HCT116 (cell line): ENCODE results near the gene TPI1. TPM values are rescaled to one million over a fixed set of nuclear protein-coding genes. Genes with fewer than 3 reads are reported as not detected.

Source experiments
- ATAC-seq: fragments of 200-7000 bp; cut with Tn5 transposase; 2 replicates; pipeline ENCODE4 v1.9.1; 2020; ENCODE audit warnings: mild to moderate bottlenecking, moderate library complexity
- BruUV-seq: library from RNA; stranded (reverse); fragments of 400-500 nt; replicated peaks from 2 replicates; lab custom pipeline; 2021; lab: Mats Ljungman, UMichigan
- CTCF ChIA-PET: fragments of 300-600 bp; sonication (Branson Sonifier 250); formaldehyde crosslinking; loops from one replicate; lab custom pipeline; 2021; ENCODE audit warnings: antibody characterized with exemption; lab: Charles Lee
- POLR2A ChIA-PET: fragments of 300-600, 350-600 bp; sonication (Branson Sonifier 250); formaldehyde crosslinking; loops from one replicate; lab custom pipeline; 2021; ENCODE audit warnings: antibody characterized with exemption; lab: Charles Lee
- RAD21 ChIA-PET, 2 experiments: fragments of 300-600 bp; sonication (Branson Sonifier 250); formaldehyde crosslinking; loops; one replicate each; lab custom pipeline; 2023; ENCODE audit warnings: low total read pairs in 2 of 2; ENCODE audit not compliant: uncharacterized antibody in 2 of 2, unreplicated experiment in 2 of 2, low non-redundant PET in 1 of 2; lab: Charles Lee
- DNase-seq: peaks from one replicate; pipeline ENCODE4 v3.0.0-alpha.2; 2010; ENCODE audit warnings: low read depth, low spot score
- H2AFZ ChIP-seq: fragments of 200-600 bp; shearing (Covaris generic), sonication (generic); 2 replicates; pipeline ENCODE4 v1.6.1; 2017; ENCODE audit warnings: low read depth, mixed run types, mixed read lengths, antibody characterized with exemption, low read length; ENCODE audit not compliant: poor library complexity, severe bottlenecking
- H3K27ac ChIP-seq: 2 replicates; pipeline ENCODE4 v1.5.1; 2012; ENCODE audit warnings: low read depth, low read length
- H3K27me3 ChIP-seq: fragments of 200-600 bp; sonication (generic); 2 replicates; pipeline ENCODE4 v1.6.1; 2016; ENCODE audit warnings: mixed run types, low read length, mixed read lengths; ENCODE audit not compliant: insufficient read depth
- H3K36me3 ChIP-seq, 2 experiments: fragments of 200-500 bp in 1 of 2; fragments of 200-600 bp in 1 of 2; sonication (Bioruptor generic) in 1 of 2; sonication (generic) in 1 of 2; 2 replicates each; pipeline versions ENCODE4 v1.5.1 to v1.6.1; 2014 to 2016; ENCODE audit warnings: low read length in 2 of 2, inconsistent platforms in 1 of 2, mixed read lengths in 1 of 2, mixed run types in 1 of 2; ENCODE audit not compliant: insufficient read depth in 2 of 2, control insufficient read depth in 1 of 2
- H3K4me1 ChIP-seq, 2 experiments: fragments of 200-600 bp in 1 of 2; sonication (generic) in 1 of 2; 2 replicates each; pipeline versions ENCODE4 v1.5.1 to v1.6.1; 2012 to 2017; ENCODE audit warnings: low read length in 2 of 2, inconsistent platforms in 1 of 2, mild to moderate bottlenecking in 1 of 2, mixed read lengths in 1 of 2, mixed run types in 1 of 2, moderate library complexity in 1 of 2; ENCODE audit not compliant: insufficient read depth in 2 of 2, control insufficient read depth in 1 of 2
- H3K4me2 ChIP-seq: fragments of 200-600 bp; sonication (generic); 2 replicates; pipeline ENCODE4 v1.6.1; 2017; ENCODE audit warnings: mixed run types, low read length, mixed read lengths
- H3K4me3 ChIP-seq, 2 experiments: fragments of 200-600 bp in 1 of 2; sonication (generic) in 1 of 2; replicated peaks in 1 of 2; 2 replicates each; pipeline ENCODE4 v1.5.1; 2011 to 2016; ENCODE audit warnings: low read length in 2 of 2, control low read depth in 1 of 2, low read depth in 1 of 2, mild to moderate bottlenecking in 1 of 2, mixed read lengths in 1 of 2, mixed run types in 1 of 2
- H3K79me2 ChIP-seq: fragments of 200-600 bp; sonication (generic); 2 replicates; pipeline ENCODE4 v1.6.1; 2017; ENCODE audit warnings: mild to moderate bottlenecking, mixed run types, low read length, moderate library complexity, mixed read lengths; ENCODE audit not compliant: insufficient read depth
- H3K9ac ChIP-seq: fragments of 200-600 bp; sonication (generic); 2 replicates; pipeline ENCODE4 v1.6.1; 2016; ENCODE audit warnings: low read length, mixed read lengths
- H3K9me2 ChIP-seq: fragments of 200-600 bp; sonication (generic), shearing (Covaris generic); 2 replicates; pipeline ENCODE4 v1.6.1; 2017; ENCODE audit warnings: mixed run types, mild to moderate bottlenecking, moderate library complexity; ENCODE audit not compliant: insufficient read depth
- H3K9me3 ChIP-seq, 2 experiments: fragments of 200-500 bp in 1 of 2; fragments of 200-600 bp in 1 of 2; sonication (Bioruptor generic) in 1 of 2; sonication (generic) in 1 of 2; 2 replicates each; pipeline ENCODE4 v1.6.1; 2014 to 2017; ENCODE audit warnings: low read length in 2 of 2, mixed read lengths in 2 of 2, inconsistent platforms in 1 of 2, low read depth in 1 of 2, mild to moderate bottlenecking in 1 of 2, mixed run types in 1 of 2, moderate library complexity in 1 of 2; ENCODE audit not compliant: control insufficient read depth in 1 of 2, insufficient read depth in 1 of 2
- H4K20me1 ChIP-seq: fragments of 200-600 bp; sonication (generic), shearing (Covaris generic); 2 replicates; pipeline ENCODE4 v1.6.1; 2017; ENCODE audit warnings: mixed run types, mild to moderate bottlenecking, moderate library complexity; ENCODE audit not compliant: insufficient read depth
- CBX3 ChIP-seq: IDR thresholded peaks from 2 replicates; pipeline ENCODE4 v1.6.1; 2012; ENCODE audit warnings: low read depth
- EGR1 ChIP-seq: IDR thresholded peaks from 2 replicates; pipeline ENCODE4 v1.6.1; 2012; ENCODE audit warnings: low read depth
- ELF1 ChIP-seq: IDR thresholded peaks from 2 replicates; pipeline ENCODE4 v1.6.1; 2012; ENCODE audit warnings: low read depth, borderline replicate concordance
- EZH2 ChIP-seq: fragments of 200-600 bp; sonication (generic); IDR thresholded peaks from 2 replicates; pipeline ENCODE4 v1.6.1; 2017; ENCODE audit warnings: antibody characterized with exemption, mixed run types
- EZH2phosphoT487 ChIP-seq: fragments of 200-600 bp; IDR thresholded peaks from 2 replicates; pipeline ENCODE4 v1.6.1; 2018; ENCODE audit warnings: antibody characterized with exemption, borderline replicate concordance
- JUND ChIP-seq: IDR thresholded peaks from 2 replicates; pipeline ENCODE4 v1.6.1; 2012
- POLR2A ChIP-seq: IDR thresholded peaks from 2 replicates; pipeline ENCODE4 v1.7.0; 2011; ENCODE audit warnings: borderline replicate concordance; ENCODE audit not compliant: insufficient read depth, insufficient read length; ENCODE audit errors: extremely low read depth
- RAD21 ChIP-seq: IDR thresholded peaks from 2 replicates; pipeline ENCODE4 v1.6.1; 2012; ENCODE audit warnings: low read depth, mild to moderate bottlenecking
- SIN3A ChIP-seq: IDR thresholded peaks from 2 replicates; pipeline ENCODE4 v1.6.1; 2012; ENCODE audit warnings: low read depth
- SRF ChIP-seq: IDR thresholded peaks from 2 replicates; pipeline ENCODE4 v1.6.1; 2012; ENCODE audit warnings: low read depth
- YY1 ChIP-seq: IDR thresholded peaks from 2 replicates; pipeline ENCODE4 v1.6.1; 2011; ENCODE audit warnings: low read length, low read depth, moderate library complexity, mild to moderate bottlenecking; ENCODE audit not compliant: insufficient replicate concordance; ENCODE audit errors: extremely low read depth
- intact Hi-C: fragments of 100-400 bp; cut with micrococcal nuclease; formaldehyde crosslinking; loops from 2 replicates; pipeline ENCODE4 v1.10.0; 2022
- total RNA-seq: library from RNA; stranded (reverse); gene quantifications from one replicate; pipeline ENCODE4 v1.2.1, GENCODE V29; 2021; ENCODE audit not compliant: unreplicated experiment
- TF ChIP-seq, protein P1 (sequence below): IDR thresholded peaks from 2 replicates; pipeline ENCODE4 v1.6.1; 2011; ENCODE audit warnings: mild to moderate bottlenecking, low read length, moderate library complexity; ENCODE audit not compliant: insufficient replicate concordance; ENCODE audit errors: extremely low read depth
- TF ChIP-seq, protein P2 (sequence below): IDR thresholded peaks from 2 replicates; pipeline ENCODE4 v1.6.1; 2012; ENCODE audit warnings: low read depth

Gene TPI1
- total RNA-seq, 1 experiment from 2014 or later: 1,068 TPM

DNA sequence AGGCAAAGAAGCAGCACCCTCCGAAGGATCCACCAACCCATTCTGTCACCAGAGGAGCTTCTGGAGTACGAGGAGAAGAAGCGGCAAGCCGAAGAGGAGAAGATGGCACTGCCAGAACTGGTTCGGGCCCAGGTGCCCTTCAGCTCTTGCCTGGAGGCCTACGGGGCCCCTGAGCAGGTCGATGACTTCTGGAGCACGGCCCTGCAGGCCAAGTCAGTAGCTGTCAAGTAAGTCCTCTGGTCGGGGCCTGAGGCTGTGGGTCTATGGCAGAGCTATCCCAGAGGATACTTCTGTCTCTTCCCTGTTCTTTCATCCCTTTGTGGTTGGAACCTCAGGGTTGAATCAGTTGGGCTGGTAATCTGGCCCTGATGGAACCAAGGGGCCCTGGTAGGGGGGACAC, 5.9 kb upstream of the TPI1 start:
- intact Hi-C loops: no loop called here
- peaks cover 56 to 64% of the 10 kb centered on the region in 2 experiments for H3K36me3 ChIP-seq
- no peak overlapping the region for H2AFZ ChIP-seq
- DNase-seq (no peak), ATAC-seq (no peak)
- H3K27me3 ChIP-seq: no peaks in the 10 kb centered on the region
- CTCF ChIA-PET: interaction anchor here (0.7 to 1.0 kb wide), 2 partner anchors 8 to 11 kb away, joined by 3 read pairs; no protein-coding TSS in a partner anchor
- RAD21 ChIA-PET: no interaction called here
- H3K4me1 ChIP-seq: peaks cover 8 to 10% of the 10 kb centered on the region in 2 experiments
- BruUV-seq: no TSS peak
- H3K9me3 ChIP-seq: no peaks in the 10 kb centered on the region
- POLR2A ChIA-PET: interaction anchor here (0.9 kb wide), 1 partner anchor 9 kb away, joined by 4 read pairs; the partner anchor contains the start of gene USP5
- no peaks in the 10 kb centered on the region; the same call in 1 of the 2 replicates for H3K79me2 ChIP-seq
- TF ChIP-seq EGR1: no peak
- TF ChIP-seq, protein P1, sequence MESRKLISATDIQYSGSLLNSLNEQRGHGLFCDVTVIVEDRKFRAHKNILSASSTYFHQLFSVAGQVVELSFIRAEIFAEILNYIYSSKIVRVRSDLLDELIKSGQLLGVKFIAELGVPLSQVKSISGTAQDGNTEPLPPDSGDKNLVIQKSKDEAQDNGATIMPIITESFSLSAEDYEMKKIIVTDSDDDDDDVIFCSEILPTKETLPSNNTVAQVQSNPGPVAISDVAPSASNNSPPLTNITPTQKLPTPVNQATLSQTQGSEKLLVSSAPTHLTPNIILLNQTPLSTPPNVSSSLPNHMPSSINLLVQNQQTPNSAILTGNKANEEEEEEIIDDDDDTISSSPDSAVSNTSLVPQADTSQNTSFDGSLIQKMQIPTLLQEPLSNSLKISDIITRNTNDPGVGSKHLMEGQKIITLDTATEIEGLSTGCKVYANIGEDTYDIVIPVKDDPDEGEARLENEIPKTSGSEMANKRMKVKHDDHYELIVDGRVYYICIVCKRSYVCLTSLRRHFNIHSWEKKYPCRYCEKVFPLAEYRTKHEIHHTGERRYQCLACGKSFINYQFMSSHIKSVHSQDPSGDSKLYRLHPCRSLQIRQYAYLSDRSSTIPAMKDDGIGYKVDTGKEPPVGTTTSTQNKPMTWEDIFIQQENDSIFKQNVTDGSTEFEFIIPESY: no peak
- H3K9ac ChIP-seq: no peak overlapping the region
- no peak overlapping the region for H3K4me3 ChIP-seq
- no peaks in the 10 kb centered on the region for H3K9me2 ChIP-seq
- no peak overlapping the region for H3K4me2 ChIP-seq
- no peak overlapping the region for H3K27ac ChIP-seq
- no peaks in the 10 kb centered on the region for H4K20me1 ChIP-seq

DNA sequence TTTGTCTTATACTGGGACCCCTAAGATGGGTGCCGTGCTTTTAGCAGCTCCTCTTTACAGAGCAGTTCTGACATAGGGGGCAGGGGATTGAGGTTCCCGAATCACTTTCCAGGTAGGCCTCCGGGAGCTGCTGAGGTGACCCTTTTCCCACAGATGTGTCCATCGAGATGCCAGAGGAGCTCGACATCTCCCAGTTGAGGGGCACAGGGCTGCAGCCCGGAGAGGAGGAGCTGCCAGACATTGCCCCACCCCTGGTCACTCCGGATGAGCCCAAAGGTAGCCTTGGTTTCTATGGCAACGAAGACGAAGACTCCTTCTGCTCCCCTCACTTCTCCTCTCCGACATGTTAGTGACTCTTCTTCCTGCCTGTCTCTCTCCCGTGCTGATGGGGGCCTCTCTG, 4.3 kb upstream of the TPI1 start:
- RAD21 ChIA-PET: no interaction called here

More for the DNA sequence above, 4.3 kb upstream of the TPI1 start:
- no peaks in the 10 kb centered on the region; the same call in 1 of the 2 replicates for H4K20me1 ChIP-seq
- DNase-seq: no peak
- no peaks in the 10 kb centered on the region for H3K27me3 ChIP-seq
- peaks cover 10% of the 10 kb centered on the region for H3K79me2 ChIP-seq
- H3K9ac ChIP-seq: no peak overlapping the region
- TF ChIP-seq EZH2: no peak
- no peak for TF ChIP-seq POLR2A
- no peak for TF ChIP-seq CBX3
- TF ChIP-seq JUND: no peak
- no peak for TF ChIP-seq EZH2phosphoT487
- TF ChIP-seq, protein P2, sequence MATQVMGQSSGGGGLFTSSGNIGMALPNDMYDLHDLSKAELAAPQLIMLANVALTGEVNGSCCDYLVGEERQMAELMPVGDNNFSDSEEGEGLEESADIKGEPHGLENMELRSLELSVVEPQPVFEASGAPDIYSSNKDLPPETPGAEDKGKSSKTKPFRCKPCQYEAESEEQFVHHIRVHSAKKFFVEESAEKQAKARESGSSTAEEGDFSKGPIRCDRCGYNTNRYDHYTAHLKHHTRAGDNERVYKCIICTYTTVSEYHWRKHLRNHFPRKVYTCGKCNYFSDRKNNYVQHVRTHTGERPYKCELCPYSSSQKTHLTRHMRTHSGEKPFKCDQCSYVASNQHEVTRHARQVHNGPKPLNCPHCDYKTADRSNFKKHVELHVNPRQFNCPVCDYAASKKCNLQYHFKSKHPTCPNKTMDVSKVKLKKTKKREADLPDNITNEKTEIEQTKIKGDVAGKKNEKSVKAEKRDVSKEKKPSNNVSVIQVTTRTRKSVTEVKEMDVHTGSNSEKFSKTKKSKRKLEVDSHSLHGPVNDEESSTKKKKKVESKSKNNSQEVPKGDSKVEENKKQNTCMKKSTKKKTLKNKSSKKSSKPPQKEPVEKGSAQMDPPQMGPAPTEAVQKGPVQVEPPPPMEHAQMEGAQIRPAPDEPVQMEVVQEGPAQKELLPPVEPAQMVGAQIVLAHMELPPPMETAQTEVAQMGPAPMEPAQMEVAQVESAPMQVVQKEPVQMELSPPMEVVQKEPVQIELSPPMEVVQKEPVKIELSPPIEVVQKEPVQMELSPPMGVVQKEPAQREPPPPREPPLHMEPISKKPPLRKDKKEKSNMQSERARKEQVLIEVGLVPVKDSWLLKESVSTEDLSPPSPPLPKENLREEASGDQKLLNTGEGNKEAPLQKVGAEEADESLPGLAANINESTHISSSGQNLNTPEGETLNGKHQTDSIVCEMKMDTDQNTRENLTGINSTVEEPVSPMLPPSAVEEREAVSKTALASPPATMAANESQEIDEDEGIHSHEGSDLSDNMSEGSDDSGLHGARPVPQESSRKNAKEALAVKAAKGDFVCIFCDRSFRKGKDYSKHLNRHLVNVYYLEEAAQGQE: no peak
- TF ChIP-seq ELF1: no peak
- TF ChIP-seq YY1: no peak
- no peak for TF ChIP-seq SIN3A
- TF ChIP-seq RAD21: no peak
- TF ChIP-seq SRF: no peak
- ATAC-seq: no peak
- intact Hi-C loops: no loop called here
- H3K4me3 ChIP-seq: no peak overlapping the region
- H3K4me1 ChIP-seq: peaks cover 11 to 18% of the 10 kb centered on the region in 2 experiments
- ChIA-PET POLR2A (interaction anchor here (1.2 kb wide), 1 partner anchor 11 kb away, joined by 9 read pairs; the partner anchor contains the start of genes CDCA3 and USP5), CTCF (interaction anchor here (0.7 kb wide), 1 partner anchor 10 kb away, joined by 3 read pairs; the partner anchor contains the start of gene SPSB2)
- H3K27ac ChIP-seq: no peak overlapping the region
- H3K4me2 ChIP-seq: no peak overlapping the region
- H3K36me3 ChIP-seq: peaks cover 46 to 49% of the 10 kb centered on the region in 2 experiments
- H3K9me2 ChIP-seq: no peaks in the 10 kb centered on the region
- BruUV-seq: no TSS peak
- H2AFZ ChIP-seq: no peak overlapping the region
- no peaks in the 10 kb centered on the region for H3K9me3 ChIP-seq
